Activated CD4-positive, alpha-beta T cell treated with anti-CD3 and anti-CD28 coated beads for 48 hours (primary cell): ENCODE data around the gene PTPRG.

Experiments
- DNase-seq: peaks from one replicate; pipeline ENCODE4 v3.0.0-alpha.2; 2020

Gene PTPRG

GRCh38 chr3:61624300-61624699 is 62.9 kb downstream of the PTPRG start:
- no peak for DNase-seq

DNA sequence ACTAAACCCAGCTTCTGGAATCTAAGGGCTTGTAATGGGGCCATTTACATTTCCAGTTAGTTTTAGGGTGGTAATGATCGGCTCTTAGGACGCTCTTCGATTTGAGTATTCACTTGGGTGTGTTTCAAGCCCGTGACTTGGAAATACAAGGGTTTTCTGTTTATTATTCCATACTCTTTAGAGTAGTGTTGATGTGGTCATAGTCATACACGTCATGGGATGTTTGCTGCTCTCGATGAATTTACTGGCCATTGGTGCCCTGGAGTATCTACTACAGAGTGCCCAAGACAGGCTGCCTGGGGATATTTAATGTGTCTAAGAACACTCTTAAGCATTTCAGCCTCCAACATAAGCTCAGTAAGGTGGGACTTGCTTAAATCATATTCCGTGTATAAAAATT is 64.1 kb downstream of the PTPRG start:
- DNase-seq: no peak

GRCh38 chr3:61626484-61626883 is 65.1 kb downstream of the PTPRG start:
- no peak for DNase-seq

DNA sequence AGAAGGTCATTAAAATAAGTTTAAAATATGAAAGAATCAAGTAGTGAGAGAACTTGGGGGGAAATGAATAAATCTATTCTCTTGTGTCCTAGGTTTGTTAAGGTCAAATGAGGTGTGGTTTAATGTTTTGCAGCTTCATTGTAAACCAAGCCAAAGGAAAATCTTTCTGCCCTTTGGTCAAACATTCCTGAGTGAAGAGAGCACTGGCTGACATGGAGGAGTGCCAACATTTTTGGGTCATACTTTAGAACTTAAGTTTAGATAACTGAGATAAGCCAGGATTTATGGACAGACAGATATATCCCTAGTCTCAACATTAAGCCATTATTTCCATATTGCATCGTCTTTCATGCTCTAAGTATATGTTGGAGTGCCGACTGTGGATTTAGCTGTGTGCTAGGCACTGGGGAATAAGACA is 66.4 kb downstream of the PTPRG start:
- no peak for DNase-seq

DNA sequence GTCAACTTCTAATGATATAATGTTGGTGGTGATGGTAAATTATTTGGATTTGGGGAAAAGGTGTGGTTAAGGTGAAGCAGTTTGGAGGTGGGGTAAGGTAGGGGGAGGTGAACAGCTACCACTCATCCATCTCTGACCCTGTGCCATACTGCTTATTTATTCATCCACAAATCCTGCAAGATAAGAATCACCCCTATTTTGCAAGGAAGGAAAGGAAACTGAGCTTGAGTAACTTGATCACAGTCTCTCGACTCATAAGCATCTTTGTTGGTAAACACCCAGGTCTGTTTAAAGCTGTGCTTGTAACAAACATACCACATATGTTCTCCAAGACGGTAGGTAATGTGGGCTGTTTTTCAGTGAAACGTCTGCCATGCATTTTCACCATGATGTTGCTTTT is 67.3 kb downstream of the PTPRG start:
- no peak for DNase-seq

DNA sequence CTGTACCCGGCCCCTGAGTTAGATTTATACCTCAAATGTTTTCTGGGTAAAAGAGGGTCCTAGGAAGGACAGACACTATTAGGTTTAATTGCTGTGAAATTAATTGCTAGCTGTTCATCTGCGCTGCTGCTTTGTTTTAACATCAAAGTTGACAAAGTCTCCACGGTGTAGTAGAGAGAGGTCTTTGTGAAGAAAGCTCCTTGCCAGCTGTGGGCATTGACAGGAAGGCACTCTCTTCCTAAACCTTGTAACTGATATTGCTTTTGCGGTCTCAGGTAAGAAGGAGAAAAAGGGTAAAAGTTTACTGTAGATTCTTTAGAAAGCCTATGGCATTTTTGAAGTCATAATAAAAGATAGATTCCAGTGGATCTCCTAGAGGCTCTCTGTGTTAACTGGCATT is 68.1 kb downstream of the PTPRG start:
- DNase-seq: no peak

DNA sequence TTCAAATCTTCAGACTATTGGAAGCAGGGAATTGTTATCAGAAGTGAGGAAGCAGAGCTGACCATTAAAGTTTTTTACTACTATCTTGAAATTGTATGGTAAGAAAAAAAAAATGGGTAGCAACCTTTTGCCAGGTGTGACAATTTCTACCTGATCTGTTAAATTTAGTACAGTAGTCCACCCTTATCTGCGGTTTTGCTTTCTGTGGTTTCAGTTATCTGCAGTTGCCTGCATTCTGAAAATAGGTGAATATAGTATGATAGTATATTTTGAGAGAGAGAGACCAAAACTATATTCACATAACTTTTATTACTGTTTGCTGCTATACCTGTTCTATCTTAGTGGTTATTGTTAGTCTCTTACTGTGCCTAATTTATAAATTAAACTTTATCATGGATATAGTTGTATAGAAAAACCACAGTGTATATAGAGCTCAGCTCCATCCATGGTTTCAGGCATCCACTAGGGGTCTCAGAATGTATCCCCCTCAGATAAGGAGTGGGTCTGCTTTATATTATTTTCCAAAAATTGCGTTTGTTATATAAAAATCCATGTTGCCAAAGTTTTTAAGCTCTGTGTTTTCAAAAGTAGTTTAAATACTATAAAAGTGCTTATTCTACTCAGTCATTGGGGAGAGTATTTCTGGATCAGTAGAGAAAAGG is 69.9 kb downstream of the PTPRG start:
- no peak for DNase-seq

DNA sequence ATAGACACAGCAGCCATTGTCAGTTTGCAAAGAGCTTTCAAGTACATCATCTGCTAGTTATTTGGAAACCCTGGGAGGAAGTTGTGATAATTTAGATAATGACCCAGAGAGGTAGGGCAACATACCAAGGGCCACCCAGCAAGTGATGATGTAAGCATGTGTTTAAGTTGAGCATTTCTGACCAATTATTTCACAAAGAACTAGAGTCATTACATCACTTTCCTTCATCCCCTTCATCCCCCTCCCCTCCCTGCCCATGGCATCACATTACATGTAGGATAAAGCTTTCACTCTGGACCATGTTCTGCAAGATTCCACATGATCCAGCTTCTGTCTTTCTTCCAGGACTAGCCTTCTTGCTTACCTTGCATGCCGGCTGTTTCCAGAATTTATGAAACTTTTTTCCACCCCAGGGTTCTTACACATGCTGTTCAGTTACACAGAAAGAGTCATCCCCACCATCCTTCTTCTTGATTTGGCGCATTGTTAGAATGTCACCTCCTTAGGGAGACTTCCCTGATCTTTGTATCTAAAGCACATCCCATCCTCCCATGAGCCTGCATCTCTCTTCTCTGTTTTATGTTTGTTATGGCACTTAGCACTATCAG is 71.3 kb downstream of the PTPRG start:
- DNase-seq: no peak

DNA sequence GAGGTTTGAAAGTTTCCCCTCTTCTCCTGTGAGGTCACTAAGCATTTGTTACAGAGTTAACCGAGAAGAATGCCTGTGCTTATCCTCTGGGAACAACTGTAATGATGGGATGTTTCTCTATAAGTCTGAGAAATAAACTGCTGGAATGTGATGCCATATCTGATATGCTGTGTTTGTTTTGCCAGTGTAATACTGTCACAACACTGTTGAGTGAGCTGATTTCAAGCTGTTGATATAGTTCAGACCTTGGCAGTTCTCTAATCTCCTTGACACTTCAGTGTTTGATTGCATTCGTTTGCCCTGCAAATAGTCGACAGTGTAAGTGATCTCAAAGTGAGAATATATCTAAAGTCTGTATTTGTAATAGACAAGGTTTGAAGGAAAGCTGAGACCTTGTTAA is 73.3 kb downstream of the PTPRG start:
- DNase-seq: no peak

- no peak for DNase-seq
Observed at GRCh38 chr3:61637088-61638051, 76.0 kb downstream of the PTPRG start.

DNA sequence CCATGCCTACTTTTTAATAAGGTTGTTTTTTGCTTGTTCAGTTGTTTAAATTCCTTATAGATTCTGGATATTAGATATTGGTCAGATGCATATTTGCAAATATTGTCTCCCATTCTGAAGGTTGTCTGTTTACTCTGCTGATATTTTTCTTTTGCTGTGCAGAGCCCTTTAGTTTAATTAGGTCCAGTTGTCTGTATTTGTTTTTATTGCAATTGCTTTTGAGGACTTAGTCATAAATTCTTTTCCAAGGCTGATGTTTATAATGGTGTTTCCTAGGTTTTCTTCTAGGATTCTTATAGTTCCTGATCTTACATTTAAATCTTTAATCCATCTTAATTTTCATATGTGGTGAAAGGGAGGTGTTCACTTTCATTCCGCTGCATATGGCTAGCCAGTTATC is 77.4 kb downstream of the PTPRG start:
- DNase-seq: no peak

DNA sequence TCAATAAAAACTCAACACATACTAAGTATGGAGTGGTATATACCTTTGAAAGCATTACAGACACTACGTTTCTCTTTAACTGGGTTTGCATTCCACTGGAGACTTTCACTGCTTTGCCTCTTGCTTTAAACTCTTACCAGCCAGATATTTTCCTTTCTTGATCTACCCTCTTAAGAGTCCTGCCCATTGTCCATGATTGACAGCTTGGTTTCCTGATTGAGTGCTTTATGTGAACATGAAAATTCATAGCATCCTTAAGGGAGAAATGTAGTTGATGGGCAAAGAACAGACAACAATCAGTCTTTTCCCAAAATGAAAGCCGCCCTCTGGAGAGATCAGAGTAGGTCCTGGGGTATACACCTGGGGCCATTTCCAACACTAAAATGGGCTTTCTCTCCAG is 78.6 kb downstream of the PTPRG start:
- DNase-seq: no peak

DNA sequence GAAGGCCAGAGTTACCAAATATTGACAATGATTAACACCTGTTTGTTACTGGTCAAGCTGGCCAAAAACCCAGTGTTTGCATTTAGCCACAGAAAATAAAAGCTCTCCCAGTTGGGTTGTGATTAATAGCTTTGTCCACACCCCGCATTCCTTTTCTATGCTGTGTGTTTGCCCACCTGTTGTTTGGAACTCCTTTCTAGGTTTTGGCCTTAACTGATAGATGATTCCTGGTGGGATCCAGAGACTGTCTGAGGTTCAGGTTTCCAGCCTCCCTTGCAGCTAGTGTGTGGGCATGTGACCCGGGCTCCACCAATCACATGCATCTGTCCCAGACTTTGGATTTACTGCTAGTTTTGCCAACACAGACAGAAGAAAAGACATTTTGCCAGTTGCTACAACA is 83.8 kb downstream of the PTPRG start:
- DNase-seq: no peak

GRCh38 chr3:61646360-61646759 is 85.0 kb downstream of the PTPRG start:
- no peak for DNase-seq

- no peak for DNase-seq
Observed at GRCh38 chr3:61646851-61647525, 85.6 kb downstream of the PTPRG start.

GRCh38 chr3:61648481-61648880 is 87.1 kb downstream of the PTPRG start:
- DNase-seq: no peak

- DNase-seq: no peak
Observed at GRCh38 chr3:61649381-61650170, 88.2 kb downstream of the PTPRG start.

DNA sequence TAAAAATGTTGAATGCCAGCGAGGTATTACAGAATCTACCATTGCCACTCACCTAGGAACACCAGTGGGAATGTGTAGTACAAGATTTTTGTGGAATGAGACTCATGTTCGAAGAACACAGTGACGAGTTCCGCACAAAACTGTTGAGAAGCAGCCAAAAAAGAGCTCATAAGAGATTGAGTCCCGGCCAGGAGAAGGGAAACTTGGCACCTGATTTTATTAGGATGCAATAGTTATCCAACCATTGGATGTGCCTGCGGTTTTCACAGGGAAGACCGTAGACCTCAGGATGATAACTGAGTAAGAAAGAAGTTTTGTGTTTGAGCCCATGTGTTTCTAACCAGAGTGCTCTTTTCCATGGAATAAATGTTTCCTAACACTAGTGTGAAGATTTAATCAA is 88.9 kb downstream of the PTPRG start:
- DNase-seq: no peak

DNA sequence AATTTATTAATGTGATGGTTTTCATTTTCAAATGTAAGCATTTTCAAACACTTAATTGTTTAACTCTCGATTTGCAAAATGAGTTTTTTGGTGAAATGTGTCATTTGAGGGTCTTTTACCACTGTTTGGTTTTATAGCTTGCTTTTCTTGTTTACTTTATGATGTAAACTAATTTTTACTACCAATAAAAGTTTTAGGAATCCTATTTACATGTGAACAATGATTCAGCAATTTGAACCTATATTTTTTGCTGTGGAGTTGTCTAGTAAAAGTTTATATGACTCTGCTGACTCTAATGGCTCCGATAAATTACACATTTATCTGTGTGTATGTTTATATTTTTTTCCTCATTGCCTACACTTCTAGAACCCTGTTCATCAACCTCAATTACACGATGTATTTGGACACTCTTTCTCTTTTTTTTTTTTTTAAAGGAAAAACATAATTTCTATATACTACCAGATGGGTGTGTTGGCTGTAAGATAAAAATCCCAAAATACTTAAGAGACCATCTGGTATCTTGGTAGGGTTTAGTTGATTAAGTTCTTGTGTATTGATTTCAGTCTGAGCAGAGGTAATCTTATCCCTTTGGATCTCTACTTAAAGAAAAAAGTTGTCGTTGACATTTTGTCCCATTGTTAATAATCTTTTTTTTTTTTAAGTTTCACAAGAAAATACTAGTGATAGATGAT is 89.5 kb downstream of the PTPRG start:
- no peak for DNase-seq

- DNase-seq: no peak
Observed at GRCh38 chr3:61657689-61658088, 96.3 kb downstream of the PTPRG start.

- no peak for DNase-seq
Observed at GRCh38 chr3:61662861-61663260, 101.5 kb downstream of the PTPRG start.
